ENCODE results near the gene RAET1E. TPM values are rescaled to one million over a fixed set of nuclear protein-coding genes. Genes with fewer than 3 reads are reported as not detected.

The RAET1E gene
- total RNA-seq, 1 experiment from 2014 or later, result not detected

- no TSS peak for BruUV-seq (replicated peaks)
- TF ChIP-seq CTCF (IDR thresholded peaks at IDR 0.05; ENCODE audit: unreplicated experiment), result no peak
- intact Hi-C loops (cut with micrococcal nuclease; ENCODE audit: unreplicated experiment), result no loop called here
- Mint-ChIP-seq H3K27ac (ENCODE audit: unreplicated experiment) (no peak overlapping the region), H3K36me3 (ENCODE audit: insufficient read depth, unreplicated experiment) (no peaks in the 10 kb centered on the region), H3K9me3 (ENCODE audit: low read depth, unreplicated experiment) (peaks cover 2% of the 10 kb centered on the region), H3K27me3 (ENCODE audit: unreplicated experiment) (peaks cover 20% of the 10 kb centered on the region), H3K4me3 (ENCODE audit: low read depth, unreplicated experiment) (no peak overlapping the region), H3K4me1 (ENCODE audit: low read depth, unreplicated experiment) (no peaks in the 10 kb centered on the region)
- CTCF ChIA-PET, result no interaction called here
- DNase-seq, result no peak
Measured at GRCh38 chr6:149907317-149907716, 9.4 kb upstream of the RAET1E start.

DNA sequence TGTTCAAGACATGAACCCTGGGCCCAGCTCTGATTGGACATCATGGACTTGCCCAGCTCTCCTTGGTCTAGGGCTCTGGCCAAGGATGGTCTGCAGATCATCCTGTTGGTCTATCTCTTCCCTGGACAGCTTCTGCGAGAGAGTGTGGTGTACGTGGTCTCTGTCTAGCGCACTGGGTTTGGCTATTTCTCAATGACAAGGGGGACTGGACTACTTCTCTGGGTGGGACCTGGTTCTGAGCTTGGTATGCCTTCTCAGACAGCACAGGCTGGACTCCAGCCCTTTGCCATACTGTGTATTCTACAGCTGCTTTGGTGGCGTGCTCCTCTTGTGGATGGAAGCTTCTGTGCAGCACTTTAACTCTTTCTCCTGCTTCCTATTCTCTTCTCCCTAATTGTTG, 8.5 kb upstream of the RAET1E start:
- no peak for TF ChIP-seq CTCF (IDR thresholded peaks at IDR 0.05; ENCODE audit: unreplicated experiment)
- Mint-ChIP-seq H3K4me1 (ENCODE audit: low read depth, unreplicated experiment) (no peaks in the 10 kb centered on the region), H3K4me3 (ENCODE audit: low read depth, unreplicated experiment) (no peak overlapping the region), H3K27ac (ENCODE audit: unreplicated experiment) (no peak overlapping the region), H3K36me3 (ENCODE audit: insufficient read depth, unreplicated experiment) (no peaks in the 10 kb centered on the region), H3K9me3 (ENCODE audit: low read depth, unreplicated experiment) (peaks cover 2% of the 10 kb centered on the region), H3K27me3 (ENCODE audit: unreplicated experiment) (peaks cover 20% of the 10 kb centered on the region)
- intact Hi-C loops (cut with micrococcal nuclease; ENCODE audit: unreplicated experiment), result no loop called here
- no peak for DNase-seq
- CTCF ChIA-PET, result no interaction called here
- BruUV-seq (replicated peaks), result no TSS peak

- H3K36me3 Mint-ChIP-seq (ENCODE audit: insufficient read depth, unreplicated experiment), result no peaks in the 10 kb centered on the region
- H3K4me3 Mint-ChIP-seq (ENCODE audit: low read depth, unreplicated experiment), result no peak overlapping the region
- TF ChIP-seq CTCF (IDR thresholded peaks at IDR 0.05; ENCODE audit: unreplicated experiment), result no peak
- no TSS peak for BruUV-seq (replicated peaks)
- no peak for DNase-seq
- H3K9me3 Mint-ChIP-seq (ENCODE audit: low read depth, unreplicated experiment), result peaks cover 2% of the 10 kb centered on the region
- H3K27ac Mint-ChIP-seq (ENCODE audit: unreplicated experiment), result no peak overlapping the region
- intact Hi-C loops (cut with micrococcal nuclease; ENCODE audit: unreplicated experiment), result no loop called here
- no peaks in the 10 kb centered on the region for H3K4me1 Mint-ChIP-seq (ENCODE audit: low read depth, unreplicated experiment)
- CTCF ChIA-PET, result no interaction called here
- peaks cover 16% of the 10 kb centered on the region for H3K27me3 Mint-ChIP-seq (ENCODE audit: unreplicated experiment)
Measured at GRCh38 chr6:149905911-149906371, 8.0 kb upstream of the RAET1E start.

DNA sequence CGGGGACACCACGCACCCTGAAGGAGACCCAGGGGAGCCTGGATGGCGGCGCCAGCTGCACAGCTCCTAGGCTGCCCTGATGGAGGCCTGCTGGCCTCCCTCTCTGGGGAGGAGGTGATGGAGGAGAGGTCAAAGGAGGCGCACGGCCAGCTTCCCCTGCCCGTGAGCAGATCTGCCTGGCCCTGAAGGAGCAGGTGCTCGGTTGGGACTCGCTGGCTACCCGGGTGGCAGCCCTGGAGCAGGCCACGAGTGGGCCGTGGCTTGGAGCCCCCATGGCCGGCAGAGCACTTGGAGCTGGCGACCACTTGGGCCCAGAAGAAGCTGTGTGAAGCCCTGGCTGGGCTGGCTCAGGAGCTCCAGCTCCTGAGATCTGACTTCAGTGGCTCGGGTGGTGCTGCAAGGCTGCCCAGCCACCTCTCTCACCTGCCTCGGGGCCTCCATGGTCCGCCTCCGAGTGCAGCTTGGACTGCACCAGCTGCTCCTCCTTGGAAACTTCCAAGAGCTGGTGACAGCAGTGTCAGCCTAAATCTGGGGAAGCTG, 7.5 kb upstream of the RAET1E start:
- Mint-ChIP-seq H3K4me3 (ENCODE audit: low read depth, unreplicated experiment) (no peak overlapping the region), H3K27me3 (ENCODE audit: unreplicated experiment) (peaks cover 13% of the 10 kb centered on the region)
- CTCF ChIA-PET, result no interaction called here

More for the DNA sequence above, 7.5 kb upstream of the RAET1E start:
- no TSS peak for BruUV-seq (replicated peaks)
- H3K9me3 Mint-ChIP-seq (ENCODE audit: low read depth, unreplicated experiment), result peaks cover 2% of the 10 kb centered on the region
- no peak overlapping the region for H3K27ac Mint-ChIP-seq (ENCODE audit: unreplicated experiment)
- no peak for TF ChIP-seq CTCF (IDR thresholded peaks at IDR 0.05; ENCODE audit: unreplicated experiment)
- intact Hi-C loops (cut with micrococcal nuclease; ENCODE audit: unreplicated experiment), result no loop called here
- H3K36me3 Mint-ChIP-seq (ENCODE audit: insufficient read depth, unreplicated experiment), result no peaks in the 10 kb centered on the region
- DNase-seq, result no peak
- H3K4me1 Mint-ChIP-seq (ENCODE audit: low read depth, unreplicated experiment), result no peaks in the 10 kb centered on the region

Data from Calu3 (cell line).